Measurements from ENCODE around the gene OR14J1. TPM values are rescaled to one million over a fixed set of nuclear protein-coding genes. Genes with fewer than 3 reads are reported as not detected.

Gene OR14J1
- total and polyA plus RNA-seq, 2 donors (not counting 3 experiments of a cell fraction or from before 2014, with no cell fraction given): not detected

DNA sequence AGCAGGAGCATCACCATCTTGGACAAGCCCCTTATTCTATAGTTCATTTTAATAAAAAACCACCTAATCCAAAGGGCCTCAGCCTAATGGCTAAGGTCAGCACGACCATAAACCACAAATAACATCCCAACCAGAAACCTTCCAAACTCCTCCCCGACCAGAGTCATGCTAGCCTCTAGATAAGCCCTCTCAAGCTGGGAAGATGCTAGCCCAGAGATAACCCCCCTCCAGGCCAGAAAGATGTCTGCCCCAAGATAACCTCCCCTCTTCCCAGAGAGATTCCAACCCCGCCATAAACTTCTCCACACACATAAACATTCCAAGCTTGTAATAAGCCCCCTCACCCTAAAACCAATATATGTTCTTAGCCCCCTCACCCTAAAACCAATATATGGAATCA, 38.5 kb upstream of the OR14J1 start:
- no peaks in the 10 kb centered on the region for H3K79me2 ChIP-seq (ENCODE audit: control insufficient read depth, insufficient read depth, low read length)
- no peaks in the 10 kb centered on the region for H3K36me3 ChIP-seq (ENCODE audit: control insufficient read depth in 2 of 2, extremely low read depth in 1 of 2, insufficient read depth in 2 of 2, low read length in 2 of 2)
- H3K9me1 ChIP-seq (replicated peaks; ENCODE audit: control insufficient read depth, extremely low read depth, insufficient read depth, low read length): no peaks in the 10 kb centered on the region
- no peak overlapping the region for H3K4me2 ChIP-seq (ENCODE audit: insufficient read depth, low read length)
- no TSS peak for BruUV-seq (replicated peaks)
- TF ChIP-seq, protein P1, sequence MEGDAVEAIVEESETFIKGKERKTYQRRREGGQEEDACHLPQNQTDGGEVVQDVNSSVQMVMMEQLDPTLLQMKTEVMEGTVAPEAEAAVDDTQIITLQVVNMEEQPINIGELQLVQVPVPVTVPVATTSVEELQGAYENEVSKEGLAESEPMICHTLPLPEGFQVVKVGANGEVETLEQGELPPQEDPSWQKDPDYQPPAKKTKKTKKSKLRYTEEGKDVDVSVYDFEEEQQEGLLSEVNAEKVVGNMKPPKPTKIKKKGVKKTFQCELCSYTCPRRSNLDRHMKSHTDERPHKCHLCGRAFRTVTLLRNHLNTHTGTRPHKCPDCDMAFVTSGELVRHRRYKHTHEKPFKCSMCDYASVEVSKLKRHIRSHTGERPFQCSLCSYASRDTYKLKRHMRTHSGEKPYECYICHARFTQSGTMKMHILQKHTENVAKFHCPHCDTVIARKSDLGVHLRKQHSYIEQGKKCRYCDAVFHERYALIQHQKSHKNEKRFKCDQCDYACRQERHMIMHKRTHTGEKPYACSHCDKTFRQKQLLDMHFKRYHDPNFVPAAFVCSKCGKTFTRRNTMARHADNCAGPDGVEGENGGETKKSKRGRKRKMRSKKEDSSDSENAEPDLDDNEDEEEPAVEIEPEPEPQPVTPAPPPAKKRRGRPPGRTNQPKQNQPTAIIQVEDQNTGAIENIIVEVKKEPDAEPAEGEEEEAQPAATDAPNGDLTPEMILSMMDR (IDR thresholded peaks at IDR 0.05; ENCODE audit: extremely low read depth in 1 of 2, insufficient read depth in 1 of 2, low read depth in 1 of 2, low read length in 2 of 2): no peak
- no peak for TF ChIP-seq MYC (IDR thresholded peaks at IDR 0.05; ENCODE audit: low read depth, low read length)
- no peak for TF ChIP-seq EZH2 (IDR thresholded peaks at IDR 0.05; ENCODE audit: borderline replicate concordance, low read depth, low read length, severe bottlenecking)
- TF ChIP-seq FOS (IDR thresholded peaks at IDR 0.05; ENCODE audit: borderline replicate concordance, insufficient read depth, low read length): no peak
- TF ChIP-seq POLR2A (IDR thresholded peaks at IDR 0.05; ENCODE audit: low read depth, low read length): no peak
- TF ChIP-seq, protein P2, sequence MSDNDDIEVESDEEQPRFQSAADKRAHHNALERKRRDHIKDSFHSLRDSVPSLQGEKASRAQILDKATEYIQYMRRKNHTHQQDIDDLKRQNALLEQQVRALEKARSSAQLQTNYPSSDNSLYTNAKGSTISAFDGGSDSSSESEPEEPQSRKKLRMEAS (IDR thresholded peaks at IDR 0.05; ENCODE audit: insufficient read depth, insufficient read length): no peak
- TF ChIP-seq GATA2 (IDR thresholded peaks at IDR 0.05; ENCODE audit: insufficient read depth, insufficient read length, low read depth, low read length): no peak
- TF ChIP-seq JUN (IDR thresholded peaks at IDR 0.05; ENCODE audit: borderline replicate concordance, insufficient read depth, insufficient read length, low read depth): no peak
- no peak for TF ChIP-seq POLR2AphosphoS5 (IDR thresholded peaks at IDR 0.05; ENCODE audit: insufficient read depth, low read depth, low read length)
- intact Hi-C loops (cut with micrococcal nuclease) (no loop called here), dilution Hi-C loops (cut with MboI; ENCODE audit: extremely low pct_ligation_motif_present, low sequenced_read_pairs) (no loop called here)
- no peaks in the 10 kb centered on the region for H4K20me1 ChIP-seq (replicated peaks; ENCODE audit: control insufficient read depth, extremely low read depth, insufficient read depth, low read length)
- H3K27me3 ChIP-seq (ENCODE audit: control insufficient read depth in 2 of 2, insufficient read depth in 2 of 2, low read length in 2 of 2): no peaks in the 10 kb centered on the region
- H3K4me3 ChIP-seq (replicated peaks in 1 of 3; ENCODE audit: insufficient read depth in 1 of 3, low read depth in 1 of 3, low read length in 3 of 3): no peak overlapping the region
- H3K9me3 ChIP-seq (replicated peaks; ENCODE audit: control insufficient read depth, insufficient read depth, low read length): no peaks in the 10 kb centered on the region
- CTCF ChIA-PET: no interaction called here
- H3K27ac ChIP-seq (ENCODE audit: insufficient read depth, low read depth, low read length): no peak overlapping the region
- H3K4me1 ChIP-seq (ENCODE audit: control insufficient read depth, extremely low read depth, insufficient read depth, low read length): no peaks in the 10 kb centered on the region
- FAIRE-seq (no peak), DNase-seq (ENCODE audit: low read depth, low spot score) (no peak)
- H2AFZ ChIP-seq (ENCODE audit: low read depth, low read length): no peak overlapping the region
- POLR2A ChIA-PET: no interaction called here
- H3K9ac ChIP-seq (replicated peaks; ENCODE audit: extremely low read depth, insufficient read depth, low read length): no peak overlapping the region
